ENCODE measurements around the gene DRICH1. TPM values are rescaled to one million over a fixed set of nuclear protein-coding genes. Genes with fewer than 3 reads are reported as not detected.

The DRICH1 gene
- total and polyA plus RNA-seq, 9 donors, result 0.32 to 3.6 (median 0.79) TPM; not detected in 1

DNA sequence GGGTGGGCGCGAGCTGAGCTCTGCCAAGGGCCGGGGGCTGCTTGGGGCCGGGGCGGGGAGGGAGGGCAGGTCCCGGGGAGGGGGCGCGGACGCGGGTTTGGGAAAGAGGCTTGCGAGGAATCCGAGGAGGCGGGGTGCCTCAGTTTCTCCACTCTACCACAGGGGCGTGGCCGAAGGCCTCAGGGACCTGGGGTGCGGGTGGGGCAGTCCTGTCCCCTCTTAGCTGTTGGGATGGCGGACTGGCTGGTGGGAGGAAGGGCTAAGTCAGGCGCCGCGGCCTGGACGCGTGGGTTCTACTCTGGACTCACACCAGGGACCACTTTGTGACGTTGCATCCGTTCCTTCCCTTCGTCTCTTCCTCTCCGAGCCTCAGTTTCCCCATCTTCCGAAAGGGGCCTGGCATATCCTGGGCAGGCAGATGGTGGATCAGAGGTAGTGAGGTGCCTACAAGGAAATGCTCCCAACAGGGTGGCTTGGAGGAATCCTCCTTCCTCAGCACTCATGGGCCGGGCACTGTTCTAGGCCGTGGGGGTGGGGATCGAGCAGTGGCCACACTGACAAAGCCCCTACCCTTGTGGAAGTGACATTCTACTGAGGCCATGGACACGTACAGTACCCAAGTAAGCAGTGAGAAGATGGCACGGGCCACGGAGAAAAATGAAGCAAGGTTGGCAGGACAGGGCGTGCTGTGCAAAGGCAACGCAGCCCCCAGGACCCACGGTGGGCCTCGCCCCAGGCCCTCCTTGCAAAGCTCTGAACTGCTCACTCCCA is 65.2 kb downstream of the DRICH1 start:
- WGBS, 3 donors, result 52 to 63% (median 58%) methylated on average over 37 of the region's 37 CpGs
- peak in 1 of 5 donors; percentile 42 for DNase-seq
- no peaks in the 10 kb centered on the region for H3K27me3 ChIP-seq

DNA sequence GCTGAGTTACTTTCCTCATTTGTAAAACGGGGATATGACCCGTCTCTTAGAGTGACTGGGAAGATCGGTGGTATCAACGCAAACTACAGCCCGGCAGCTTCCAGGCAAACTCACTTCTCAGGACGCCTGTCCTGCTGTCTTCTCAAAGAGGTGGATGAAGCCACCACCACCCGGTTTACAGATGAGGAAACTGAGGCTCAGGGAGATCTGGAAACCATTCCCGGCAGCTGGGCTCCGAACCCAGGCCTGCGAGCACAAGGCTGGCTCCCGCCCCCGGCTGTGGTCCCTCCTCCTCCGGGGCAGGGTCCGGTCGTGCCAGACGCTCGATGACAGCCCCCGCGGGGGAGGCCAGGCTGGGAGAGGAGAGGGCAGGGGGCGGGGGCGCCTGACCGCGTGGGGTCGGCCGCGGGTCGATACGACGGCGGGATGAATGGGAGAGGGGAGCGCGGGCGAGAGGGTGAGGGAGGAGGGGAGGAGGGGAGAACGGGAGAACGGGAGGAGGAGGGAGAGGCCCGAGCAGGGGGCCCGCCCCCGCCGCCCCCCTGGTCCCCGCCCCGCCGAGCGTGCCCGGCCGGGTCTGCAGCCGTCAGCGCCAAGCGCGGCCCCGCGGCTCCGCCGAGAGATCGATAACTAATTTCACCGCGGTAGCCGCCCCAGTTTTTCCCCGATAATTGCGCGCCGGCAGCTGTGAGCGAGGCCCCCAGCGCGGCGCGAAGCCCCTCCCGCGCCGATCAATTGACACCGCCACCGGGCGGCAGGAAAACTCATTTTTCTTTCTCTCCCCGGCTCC is 66.0 kb downstream of the DRICH1 start:
- DNase-seq, result peak in 4 of 5 donors; percentile 42 to 61 (median 56)

More for the DNA sequence above, 65.2 kb downstream of the DRICH1 start:
- H3K9me3 ChIP-seq, result no peaks in the 10 kb centered on the region
- H3K4me1 ChIP-seq (ENCODE audit: insufficient read depth), result peaks cover 10% of the 10 kb centered on the region
- no peaks in the 10 kb centered on the region for H3K36me3 ChIP-seq
- intact Hi-C loops (cut with DNase I), result no loop called here
- TF ChIP-seq POLR2A (IDR thresholded peaks at IDR 0.05) (no peak), EP300 (IDR thresholded peaks at IDR 0.05) (no peak)
- TF ChIP-seq, protein P1, sequence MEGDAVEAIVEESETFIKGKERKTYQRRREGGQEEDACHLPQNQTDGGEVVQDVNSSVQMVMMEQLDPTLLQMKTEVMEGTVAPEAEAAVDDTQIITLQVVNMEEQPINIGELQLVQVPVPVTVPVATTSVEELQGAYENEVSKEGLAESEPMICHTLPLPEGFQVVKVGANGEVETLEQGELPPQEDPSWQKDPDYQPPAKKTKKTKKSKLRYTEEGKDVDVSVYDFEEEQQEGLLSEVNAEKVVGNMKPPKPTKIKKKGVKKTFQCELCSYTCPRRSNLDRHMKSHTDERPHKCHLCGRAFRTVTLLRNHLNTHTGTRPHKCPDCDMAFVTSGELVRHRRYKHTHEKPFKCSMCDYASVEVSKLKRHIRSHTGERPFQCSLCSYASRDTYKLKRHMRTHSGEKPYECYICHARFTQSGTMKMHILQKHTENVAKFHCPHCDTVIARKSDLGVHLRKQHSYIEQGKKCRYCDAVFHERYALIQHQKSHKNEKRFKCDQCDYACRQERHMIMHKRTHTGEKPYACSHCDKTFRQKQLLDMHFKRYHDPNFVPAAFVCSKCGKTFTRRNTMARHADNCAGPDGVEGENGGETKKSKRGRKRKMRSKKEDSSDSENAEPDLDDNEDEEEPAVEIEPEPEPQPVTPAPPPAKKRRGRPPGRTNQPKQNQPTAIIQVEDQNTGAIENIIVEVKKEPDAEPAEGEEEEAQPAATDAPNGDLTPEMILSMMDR (IDR thresholded peaks at IDR 0.05), result no peak
- H3K27ac ChIP-seq, result no peak overlapping the region
- peak overlapping the region; percentile 29 for H3K4me3 ChIP-seq

DNA sequence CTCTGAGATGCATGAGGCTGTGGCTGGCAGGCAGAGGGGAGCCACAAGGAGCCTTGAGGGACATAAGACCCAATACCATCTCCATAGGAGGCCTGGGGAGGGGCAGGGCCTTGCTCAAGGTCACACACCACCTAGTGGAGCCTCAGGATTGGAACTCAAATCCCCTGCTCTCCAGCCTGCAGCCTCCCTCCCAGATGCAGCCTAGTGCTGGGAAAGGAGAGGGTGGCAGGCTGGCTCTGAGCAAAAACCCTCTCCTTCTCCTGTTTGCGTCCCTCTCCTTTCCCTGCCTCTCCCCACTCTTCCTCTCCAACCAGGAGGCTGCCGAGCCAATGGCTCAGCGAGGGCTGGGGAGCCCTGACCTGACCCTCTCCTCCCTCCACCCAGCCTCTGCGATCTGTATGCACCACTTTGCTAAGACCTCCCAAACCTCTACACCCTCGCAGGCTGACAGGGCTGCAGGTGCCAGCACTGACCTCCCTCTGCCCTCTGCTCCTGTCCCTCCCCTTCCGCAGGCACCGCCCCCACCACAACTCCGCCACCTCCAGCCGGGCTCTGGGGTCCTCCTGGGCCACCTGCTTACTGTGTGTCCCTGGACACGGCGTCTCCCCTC is 66.7 kb downstream of the DRICH1 start:
- intact Hi-C loops (cut with DNase I), result no loop called here
- 6 to 10% (median 9%) methylated on average over 10 to 11 of the region's 11 CpGs for WGBS, 3 donors
- H3K4me3 ChIP-seq, result no peak overlapping the region
- H3K4me1 ChIP-seq (ENCODE audit: insufficient read depth), result peaks cover 10% of the 10 kb centered on the region
- peak in 1 of 5 donors; percentile 36 for DNase-seq
- no peaks in the 10 kb centered on the region for H3K27me3 ChIP-seq
- no peaks in the 10 kb centered on the region for H3K36me3 ChIP-seq
- H3K27ac ChIP-seq, result no peak overlapping the region
- no peaks in the 10 kb centered on the region for H3K9me3 ChIP-seq
- no peak for TF ChIP-seq POLR2A (IDR thresholded peaks at IDR 0.05)
- TF ChIP-seq, protein P1 (IDR thresholded peaks at IDR 0.05), result no peak
- no peak for TF ChIP-seq EP300 (IDR thresholded peaks at IDR 0.05)

More for the DNA sequence above, 66.0 kb downstream of the DRICH1 start:
- TF ChIP-seq, protein P1 (IDR thresholded peaks at IDR 0.05), result no peak
- TF ChIP-seq POLR2A (IDR thresholded peaks at IDR 0.05), result no peak
- TF ChIP-seq EP300 (IDR thresholded peaks at IDR 0.05), result no peak
- Histone ChIP-seq H3K36me3 (no peaks in the 10 kb centered on the region), H3K27me3 (no peaks in the 10 kb centered on the region), H3K4me1 (ENCODE audit: insufficient read depth) (peaks cover 10% of the 10 kb centered on the region), H3K4me3 (peak overlapping the region; percentile 29), H3K27ac (no peak overlapping the region), H3K9me3 (no peaks in the 10 kb centered on the region)
- intact Hi-C loops (cut with DNase I), result no loop called here
- 1 to 3% (median 2%) methylated on average over 37 to 73 of the region's 73 CpGs for WGBS, 3 donors

DNA sequence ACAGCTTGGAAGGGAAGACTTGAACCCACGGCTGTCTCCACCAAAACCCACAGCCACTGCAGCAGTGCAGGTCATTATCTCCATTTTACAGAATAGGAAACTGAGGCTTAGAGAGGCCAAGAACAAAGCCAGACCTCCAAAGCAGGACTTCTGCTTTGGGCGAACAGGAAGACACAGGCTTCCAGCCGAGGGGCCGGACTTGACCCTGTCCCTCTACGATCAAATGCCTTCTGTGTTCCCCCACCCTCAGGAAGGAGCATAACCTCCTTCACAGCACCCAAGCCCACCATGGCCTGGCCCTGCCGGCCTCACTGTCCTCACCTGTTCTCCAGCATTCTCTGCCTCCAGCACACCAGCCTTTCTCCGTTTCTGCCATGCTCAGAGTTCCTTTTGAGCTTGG is 67.8 kb downstream of the DRICH1 start:
- no peak overlapping the region for H3K4me3 ChIP-seq
- DNase-seq, result no peak
- no peaks in the 10 kb centered on the region for H3K9me3 ChIP-seq
- no peak overlapping the region for H3K27ac ChIP-seq
- H3K27me3 ChIP-seq, result no peaks in the 10 kb centered on the region
- TF ChIP-seq POLR2A (IDR thresholded peaks at IDR 0.05) (no peak), EP300 (IDR thresholded peaks at IDR 0.05) (no peak)
- TF ChIP-seq, protein P1 (IDR thresholded peaks at IDR 0.05), result no peak
- H3K36me3 ChIP-seq, result no peaks in the 10 kb centered on the region
- 89 to 96% (median 93%) methylated on average over 7 of the region's 7 CpGs for WGBS, 3 donors
- intact Hi-C loops (cut with DNase I), result no loop called here
- H3K4me1 ChIP-seq (ENCODE audit: insufficient read depth), result peaks cover 10% of the 10 kb centered on the region
